Daoy (cell line): ENCODE results near the gene ZCCHC14. TPM values are rescaled to one million over a fixed set of nuclear protein-coding genes. Genes with fewer than 3 reads are reported as not detected.
A peak's percentile ranks its signal among the peaks of the same experiment; 100 is the strongest.

Experiments used
- DNase-seq: peaks from one replicate; pipeline ENCODE4 v3.0.0-alpha.2; 2015; ENCODE audit warnings: low read depth
- total RNA-seq: library from RNA; depleted of rRNA; stranded (reverse); fragments of >200 nt; shearing (Covaris generic); gene quantifications from 2 replicates; pipeline ENCODE4 v1.2.3, GENCODE V29; 2014

ZCCHC14 gene
- total RNA-seq, 1 experiment from 2014 or later, result 4.2 TPM

DNA sequence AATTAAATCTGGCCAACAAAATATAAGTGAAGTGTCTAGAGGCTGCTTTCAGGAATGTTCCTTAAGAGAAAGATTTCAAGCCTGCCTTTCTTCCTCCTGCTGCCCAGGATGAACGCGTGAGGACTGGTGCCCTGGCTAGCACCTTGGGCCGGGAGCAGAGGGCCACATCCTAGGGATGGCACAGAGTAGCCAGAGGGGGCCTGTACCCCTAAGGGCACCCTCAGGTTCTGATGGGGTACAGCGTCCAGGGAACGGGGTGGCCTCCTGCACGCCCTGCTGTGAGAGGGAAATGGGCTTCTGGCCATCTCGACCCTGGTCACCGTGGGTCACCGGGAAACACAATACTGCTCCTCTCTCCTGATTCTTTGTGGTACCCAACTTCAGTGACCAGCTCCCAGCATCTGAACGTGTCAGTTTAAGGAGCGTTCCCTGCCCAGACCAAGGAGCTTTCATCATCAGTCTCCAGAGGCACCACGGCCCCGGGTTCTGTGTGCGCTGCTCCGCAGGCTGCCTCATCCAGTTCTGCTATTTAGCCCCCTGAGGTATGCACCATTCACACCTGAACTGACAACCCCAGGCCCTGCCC is 60.4 kb downstream of the ZCCHC14 start:
- no peak for DNase-seq

DNA sequence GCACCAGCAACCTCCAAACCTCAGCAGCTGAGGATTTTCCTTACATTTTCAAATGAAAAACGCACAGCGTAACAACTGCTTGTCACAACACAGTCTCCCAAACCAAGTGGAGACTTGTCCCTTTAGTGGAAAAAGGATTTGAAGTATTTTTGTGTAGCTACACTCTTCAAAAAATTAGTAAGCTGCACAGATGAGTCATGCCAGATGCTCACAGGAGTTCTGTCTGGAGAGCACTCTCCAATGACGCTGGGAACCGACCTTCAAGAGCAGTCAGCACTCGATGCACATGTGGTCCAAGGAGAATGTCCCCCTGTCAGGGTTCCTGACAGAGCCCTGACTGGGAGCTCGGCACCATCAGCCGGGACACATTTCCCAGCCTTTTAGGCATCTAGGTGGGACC is 60.9 kb downstream of the ZCCHC14 start:
- DNase-seq, result peak; percentile 53

DNA sequence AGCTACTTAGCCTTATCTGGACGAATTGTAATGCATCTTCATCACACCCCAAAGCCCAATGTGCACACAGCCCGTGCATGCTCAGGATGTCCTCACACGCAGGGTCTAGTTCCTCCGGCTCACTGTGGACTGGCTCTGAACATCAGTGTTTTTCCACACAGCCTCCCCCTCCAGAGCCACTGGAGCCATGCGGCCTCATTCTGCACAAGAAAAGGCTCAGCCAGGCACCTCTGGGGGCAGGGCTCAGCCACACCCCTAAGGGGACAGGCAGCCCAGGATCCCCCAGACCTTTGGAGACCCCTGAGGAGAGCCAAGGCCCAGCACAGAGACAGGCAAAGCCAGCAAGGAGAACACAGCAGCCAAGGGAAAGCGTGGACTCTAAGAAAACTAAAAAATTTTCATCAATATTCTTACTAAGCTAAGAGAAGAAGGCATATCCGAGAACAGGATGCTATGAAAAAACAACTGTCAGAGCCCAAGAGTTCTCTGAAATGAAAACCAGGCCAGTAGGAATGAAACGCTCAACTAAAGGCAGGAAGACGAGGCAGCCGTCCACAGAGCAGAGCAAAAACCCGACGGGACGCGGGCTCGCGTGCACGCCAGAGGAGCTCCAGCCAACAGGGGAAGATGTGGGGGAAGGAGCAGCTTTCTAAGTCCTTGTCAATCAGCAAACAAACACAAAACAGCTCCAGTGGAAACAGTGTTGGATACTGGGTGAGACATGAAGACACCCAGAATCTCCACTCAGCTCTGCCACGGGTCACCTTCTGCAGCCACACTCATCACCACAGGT is 66.2 kb downstream of the ZCCHC14 start:
- no peak for DNase-seq

DNA sequence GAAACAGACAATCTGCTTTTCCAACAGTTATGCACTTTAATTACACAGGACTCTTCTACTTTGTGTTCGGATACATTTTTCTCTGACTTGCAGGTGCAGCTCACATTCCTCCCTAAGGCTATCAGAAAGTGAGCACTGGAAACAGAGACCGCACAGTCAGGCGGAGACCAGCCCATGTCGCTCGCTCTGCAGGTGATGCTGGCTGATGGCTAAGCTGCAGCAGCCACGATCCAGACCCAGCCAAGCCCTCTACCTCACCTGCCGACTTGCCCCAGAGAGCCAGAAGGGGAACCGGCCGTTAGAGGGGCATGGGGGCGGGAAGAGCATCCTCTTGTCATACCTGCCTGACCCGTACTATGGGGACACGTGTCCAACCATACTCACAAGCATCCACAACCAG is 66.9 kb downstream of the ZCCHC14 start:
- no peak for DNase-seq

DNA sequence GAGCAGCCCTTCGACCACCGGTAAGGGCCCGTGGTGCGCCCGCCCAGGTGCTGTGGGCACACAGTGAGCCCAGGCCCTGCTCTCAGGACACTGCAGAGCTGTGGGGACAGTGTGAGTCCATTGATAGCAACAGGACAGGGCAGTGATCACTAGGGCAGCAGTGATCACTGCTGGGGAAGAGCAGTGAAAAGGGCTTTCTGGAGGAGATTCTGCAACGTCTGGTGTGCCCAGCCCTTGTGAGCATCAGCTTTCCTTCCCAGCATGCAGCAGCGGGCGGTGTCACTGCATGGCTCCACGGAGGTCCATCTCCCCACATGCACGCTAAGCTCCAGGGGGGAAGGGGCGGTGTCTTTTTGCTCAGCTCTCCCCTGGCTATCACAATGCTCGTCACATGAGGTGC is 68.6 kb downstream of the ZCCHC14 start:
- DNase-seq, result no peak

DNA sequence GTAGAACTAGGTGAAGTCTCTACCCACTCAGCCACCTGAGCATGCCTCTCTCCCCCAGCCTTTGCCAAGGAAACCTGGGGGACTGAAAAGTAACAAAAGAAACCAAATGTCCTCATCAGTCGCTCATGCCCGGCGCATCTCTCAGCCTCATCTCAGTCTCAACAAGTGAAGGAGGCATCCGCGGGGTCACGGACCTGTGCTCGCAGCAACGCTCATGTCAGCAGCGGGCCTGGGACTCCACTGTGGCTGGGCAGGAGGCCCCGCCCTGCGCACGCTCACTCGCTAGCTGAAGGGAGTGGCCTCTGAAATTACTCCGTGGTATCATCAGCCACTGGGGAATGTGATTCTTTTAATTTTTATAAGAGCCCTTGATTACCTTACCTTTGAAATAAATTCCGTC is 69.4 kb downstream of the ZCCHC14 start:
- no peak for DNase-seq

DNA sequence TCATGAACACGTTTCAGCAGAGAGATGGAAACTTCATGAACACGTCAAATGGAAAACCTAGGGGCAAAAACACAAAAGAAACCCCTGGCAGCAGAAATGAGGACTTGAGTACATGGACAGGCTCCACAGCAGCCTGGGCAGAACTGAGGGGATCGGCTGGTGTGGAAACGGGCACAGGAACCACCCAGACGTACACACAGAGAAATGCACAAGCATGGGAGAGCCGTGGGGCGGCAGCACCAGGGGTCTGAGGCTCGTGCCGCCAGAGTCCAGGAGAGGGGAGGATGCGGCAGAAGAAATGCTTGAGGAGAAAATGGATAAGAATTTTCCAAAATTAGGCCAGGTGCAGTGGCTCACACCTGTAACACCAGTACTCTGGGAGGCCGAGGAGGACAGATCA is 70.7 kb downstream of the ZCCHC14 start:
- no peak for DNase-seq

DNA sequence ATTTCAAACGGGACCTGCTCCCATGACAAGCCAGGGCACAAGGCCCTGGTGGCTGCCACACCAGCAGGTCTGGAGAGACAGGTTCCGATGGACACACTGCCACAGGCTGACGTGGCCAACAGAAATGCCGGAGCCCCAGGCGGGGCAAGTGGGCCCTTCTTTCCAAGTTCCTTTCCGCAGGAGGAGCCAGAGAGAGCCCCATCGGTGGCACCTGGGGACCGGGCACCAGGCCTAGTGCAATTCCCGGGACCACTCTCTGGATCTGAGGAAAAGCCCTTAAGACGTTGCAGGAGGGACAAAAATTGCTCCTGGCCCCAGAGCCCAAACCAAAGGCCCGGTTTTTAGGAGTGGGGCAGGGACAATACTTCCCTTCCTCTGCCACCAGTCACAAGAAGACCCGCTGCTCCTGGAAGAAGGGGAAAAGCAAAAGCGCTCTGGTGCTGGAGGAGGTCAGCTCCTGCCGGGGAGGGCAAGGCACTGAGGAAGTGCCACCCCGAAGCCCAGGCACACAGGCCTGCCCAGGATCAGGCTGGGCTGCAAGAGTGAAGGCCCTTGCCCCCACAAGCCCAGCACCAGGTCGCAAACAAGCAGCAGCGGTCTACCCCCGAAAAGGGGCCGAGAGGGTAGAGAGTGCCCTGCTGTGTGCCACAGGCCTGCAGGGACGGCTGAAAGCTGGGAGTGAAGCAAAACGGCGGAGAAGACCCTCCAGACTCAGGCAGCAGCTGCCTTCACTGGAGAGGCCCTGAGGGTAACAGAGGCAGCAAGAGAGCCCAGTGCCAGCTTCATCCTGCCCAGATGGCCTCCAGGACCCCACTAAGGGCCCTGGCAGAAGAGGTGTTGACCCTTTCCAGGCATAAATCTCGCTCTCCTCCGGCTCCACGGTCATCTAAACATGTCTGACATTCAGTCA is 71.6 kb downstream of the ZCCHC14 start:
- no peak for DNase-seq

DNA sequence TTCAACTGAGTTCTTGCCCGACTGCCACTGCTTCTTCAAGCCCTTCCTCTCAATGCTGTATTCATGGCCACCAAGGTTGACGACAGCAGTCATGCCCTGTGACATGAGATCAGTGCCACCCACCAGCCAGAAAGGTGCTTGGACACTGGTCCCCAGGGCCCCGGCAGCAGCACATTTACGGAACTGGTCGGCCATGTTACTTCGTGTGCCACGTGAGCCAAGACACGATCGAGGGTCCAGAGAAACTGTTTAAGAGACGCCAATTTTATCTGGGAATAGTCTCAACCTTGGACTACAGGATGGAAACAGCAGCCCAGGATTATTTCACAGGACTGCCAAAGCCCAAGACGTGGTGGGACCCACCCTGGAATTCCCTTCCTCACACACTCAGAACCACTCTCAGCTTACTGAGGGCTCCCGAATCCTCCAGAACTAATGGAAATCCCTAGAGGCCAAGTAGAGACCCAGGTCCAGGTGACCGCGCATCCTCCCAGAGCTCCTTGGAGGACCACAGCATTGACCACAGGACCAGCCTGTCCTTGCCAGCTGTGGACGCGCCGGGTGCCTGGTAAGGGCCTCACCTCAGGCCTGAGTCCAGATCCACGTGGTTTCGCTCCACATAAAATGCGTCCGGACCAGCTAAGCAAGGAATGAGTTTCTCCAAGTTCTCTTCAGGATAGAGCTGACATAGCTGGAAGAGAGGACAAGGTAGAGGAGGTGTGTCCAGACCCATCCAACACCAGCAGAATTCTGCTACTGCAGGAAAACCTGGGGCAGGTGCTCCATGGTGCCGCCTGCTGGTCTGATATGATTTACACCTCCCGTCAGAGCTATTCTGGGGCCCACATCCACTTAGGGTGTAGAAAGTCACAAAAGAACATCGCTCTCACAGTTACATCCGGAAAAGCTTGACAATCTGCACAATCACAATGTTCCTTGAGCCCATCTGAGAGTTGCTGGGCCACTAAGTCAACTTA is 72.5 kb downstream of the ZCCHC14 start:
- no peak for DNase-seq

DNA sequence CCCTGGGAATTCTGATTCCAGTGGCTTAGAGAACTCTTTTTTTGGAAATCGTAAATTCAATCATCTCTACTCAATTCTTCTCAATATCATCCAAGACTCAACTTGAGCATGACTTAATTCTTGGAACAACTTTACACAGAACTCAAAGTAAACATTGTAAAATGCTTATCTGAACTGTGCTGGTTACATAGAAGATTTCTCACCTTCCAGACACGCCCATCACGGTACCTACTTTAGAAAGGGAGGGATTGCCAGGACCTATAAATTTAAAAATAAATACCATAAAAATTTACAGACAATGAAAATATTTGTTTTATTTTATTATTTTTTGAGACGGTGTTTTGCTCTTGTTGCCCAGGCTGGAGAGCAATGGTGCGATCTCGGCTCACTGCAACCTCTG is 74.2 kb downstream of the ZCCHC14 start:
- DNase-seq, result no peak

DNA sequence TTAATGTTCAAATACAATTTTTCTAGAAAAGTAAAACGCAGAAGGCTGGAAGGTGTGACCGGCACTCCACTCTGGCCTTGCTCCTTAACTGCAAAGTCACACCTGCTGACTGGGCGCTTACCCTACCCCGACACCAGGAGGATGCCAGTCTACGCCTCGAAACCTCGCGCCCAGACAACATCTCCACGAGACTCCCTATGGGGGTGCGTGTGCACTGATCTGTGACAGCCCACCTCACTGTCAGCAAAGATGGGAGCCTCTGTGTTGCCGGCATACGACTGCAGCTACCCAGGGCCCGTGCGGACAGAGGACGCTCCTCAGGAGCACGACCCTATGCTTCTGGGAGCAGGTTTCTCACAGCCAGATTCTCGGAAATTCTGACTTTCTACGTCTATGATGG is 74.6 kb downstream of the ZCCHC14 start:
- DNase-seq, result no peak

DNA sequence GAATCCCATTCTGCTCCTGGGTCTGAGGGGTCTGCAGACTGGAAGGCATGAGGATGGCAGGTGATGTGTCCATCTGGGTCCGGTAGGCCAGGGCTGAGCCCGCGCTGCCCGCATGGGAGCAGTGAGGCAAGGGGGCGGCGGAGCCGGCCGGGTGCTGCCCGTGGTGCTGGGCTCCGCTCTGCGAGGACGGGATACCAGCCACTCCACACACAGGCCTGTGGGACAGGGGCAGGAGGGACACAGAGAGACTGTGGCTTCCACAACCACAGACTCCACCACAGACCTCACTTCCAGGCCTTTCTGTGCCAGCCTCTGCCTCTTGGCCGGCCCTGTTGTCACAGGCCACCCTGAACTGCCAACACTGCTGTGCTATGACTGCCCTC is 75.3 kb downstream of the ZCCHC14 start:
- no peak for DNase-seq

DNA sequence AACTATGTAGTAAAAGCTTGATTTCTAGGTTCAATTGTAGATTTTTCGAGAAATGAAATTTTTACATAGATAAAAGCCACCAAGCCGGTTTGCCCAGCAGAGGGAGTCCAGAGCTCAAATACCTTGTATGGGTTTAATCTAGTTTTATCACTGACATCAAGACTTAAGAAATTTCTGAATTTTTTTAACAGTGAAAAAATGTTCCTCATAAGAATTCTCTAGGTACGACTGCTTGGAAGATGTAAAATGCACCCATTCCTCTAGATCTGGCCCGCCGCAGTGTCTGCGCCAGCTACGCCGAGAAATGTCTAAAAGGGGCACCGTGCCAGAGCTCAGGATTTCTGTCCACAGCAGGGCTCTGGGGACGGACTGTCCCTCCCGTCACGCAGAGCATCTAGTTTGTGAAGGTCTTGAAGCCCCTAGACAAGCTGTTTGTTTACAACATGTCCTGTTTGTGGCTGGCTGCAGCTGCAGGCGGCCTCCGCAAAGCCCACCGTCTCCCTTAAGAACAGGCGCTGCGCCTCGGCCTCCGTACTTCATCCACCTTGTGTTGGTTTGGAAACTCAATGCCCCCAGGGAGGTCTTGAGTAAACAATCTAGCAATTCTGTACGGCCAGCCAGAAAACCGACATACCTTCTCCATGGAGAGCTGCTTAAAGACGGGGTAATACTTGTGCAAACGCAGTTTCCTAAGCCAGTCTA is 75.8 kb downstream of the ZCCHC14 start:
- no peak for DNase-seq

DNA sequence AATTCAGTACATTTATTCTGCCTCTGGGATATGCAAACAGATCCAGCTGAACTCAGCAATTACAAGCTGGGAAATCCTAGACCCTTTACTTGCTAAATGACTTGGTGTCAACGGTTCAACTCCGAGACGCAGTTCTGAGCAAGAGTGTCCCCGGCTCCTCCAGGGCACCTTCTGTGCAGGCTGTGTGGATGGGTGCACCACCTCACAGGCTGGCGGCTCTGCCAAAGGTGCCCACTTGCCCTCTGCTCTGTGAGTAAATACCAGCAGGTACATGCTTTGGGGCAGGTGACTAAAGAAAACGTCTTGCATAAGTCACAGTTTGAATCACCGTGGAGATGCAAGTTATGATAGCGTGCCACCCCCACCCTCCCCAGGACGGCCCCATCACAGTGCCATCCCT is 77.4 kb downstream of the ZCCHC14 start:
- DNase-seq, result no peak

DNA sequence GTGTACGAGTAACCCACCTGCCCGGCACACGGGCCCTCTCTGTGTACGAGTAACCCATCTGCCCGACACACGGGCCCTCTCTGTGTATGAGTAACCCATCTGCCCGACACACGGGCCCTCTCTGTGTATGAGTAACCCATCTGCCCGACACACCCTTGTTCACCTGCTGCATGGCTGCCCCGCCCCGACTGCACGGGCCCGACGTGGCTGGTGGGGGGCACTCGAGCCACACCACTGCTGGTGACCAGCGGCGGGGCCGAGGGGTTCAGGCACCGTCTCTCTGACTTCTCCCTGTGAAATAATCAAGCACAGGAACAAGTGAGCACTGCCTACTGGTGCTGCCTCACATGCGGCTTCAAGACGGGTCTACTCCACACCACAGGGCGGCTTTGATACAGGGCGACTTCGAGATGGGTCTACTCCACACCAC is 78.6 kb downstream of the ZCCHC14 start:
- no peak for DNase-seq

DNA sequence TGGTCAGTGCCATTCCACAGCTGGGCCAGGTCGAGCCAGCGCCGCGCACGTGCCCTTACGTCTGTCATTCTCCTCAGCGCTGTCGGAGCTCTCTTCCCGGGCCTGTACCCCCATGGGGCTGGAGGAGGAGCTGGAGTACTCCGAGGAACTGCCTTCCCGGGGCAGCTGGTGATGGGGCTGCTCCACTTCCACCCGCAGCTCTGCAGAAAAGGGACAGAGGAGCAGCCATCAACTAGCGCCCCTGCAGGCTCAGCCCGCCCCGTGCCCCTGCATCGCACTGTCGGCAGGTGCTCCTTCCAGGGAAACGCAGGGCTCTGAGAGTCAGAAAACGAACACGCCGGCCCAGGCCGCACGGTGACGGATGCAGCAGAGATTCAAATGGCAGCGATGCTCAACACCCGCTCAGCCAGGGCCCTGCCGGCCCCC is 79.8 kb downstream of the ZCCHC14 start:
- no peak for DNase-seq

DNA sequence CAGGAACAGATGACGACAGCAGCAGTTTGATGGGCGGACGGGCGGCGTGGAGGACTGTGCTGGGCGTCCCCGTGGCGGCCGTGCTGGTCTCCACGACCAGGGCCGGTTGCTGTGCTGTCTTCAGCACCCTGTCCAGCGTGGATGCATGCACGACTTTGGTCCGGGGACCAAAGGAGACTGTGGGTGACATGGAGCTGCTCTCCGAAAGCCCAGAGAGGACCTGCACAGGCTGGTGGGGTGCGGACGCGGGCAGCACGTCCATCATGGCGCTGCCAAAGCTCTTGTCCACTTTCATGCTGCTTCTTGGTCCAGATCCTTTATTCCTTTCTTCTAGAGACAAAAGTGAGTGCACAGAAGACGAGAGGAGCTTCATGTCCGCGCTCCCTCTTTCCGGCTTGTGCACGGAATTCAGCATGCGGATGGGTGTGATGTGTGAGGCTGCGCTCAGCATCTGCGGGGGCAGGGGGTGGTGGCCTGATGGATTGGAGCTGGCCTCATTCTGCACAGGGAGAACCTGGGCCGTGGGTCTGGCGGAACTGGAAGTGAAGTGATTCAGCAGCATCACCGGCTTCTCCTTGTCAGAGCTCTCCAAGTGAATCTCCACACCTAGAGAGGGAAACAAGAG is 80.3 kb downstream of the ZCCHC14 start:
- no peak for DNase-seq

DNA sequence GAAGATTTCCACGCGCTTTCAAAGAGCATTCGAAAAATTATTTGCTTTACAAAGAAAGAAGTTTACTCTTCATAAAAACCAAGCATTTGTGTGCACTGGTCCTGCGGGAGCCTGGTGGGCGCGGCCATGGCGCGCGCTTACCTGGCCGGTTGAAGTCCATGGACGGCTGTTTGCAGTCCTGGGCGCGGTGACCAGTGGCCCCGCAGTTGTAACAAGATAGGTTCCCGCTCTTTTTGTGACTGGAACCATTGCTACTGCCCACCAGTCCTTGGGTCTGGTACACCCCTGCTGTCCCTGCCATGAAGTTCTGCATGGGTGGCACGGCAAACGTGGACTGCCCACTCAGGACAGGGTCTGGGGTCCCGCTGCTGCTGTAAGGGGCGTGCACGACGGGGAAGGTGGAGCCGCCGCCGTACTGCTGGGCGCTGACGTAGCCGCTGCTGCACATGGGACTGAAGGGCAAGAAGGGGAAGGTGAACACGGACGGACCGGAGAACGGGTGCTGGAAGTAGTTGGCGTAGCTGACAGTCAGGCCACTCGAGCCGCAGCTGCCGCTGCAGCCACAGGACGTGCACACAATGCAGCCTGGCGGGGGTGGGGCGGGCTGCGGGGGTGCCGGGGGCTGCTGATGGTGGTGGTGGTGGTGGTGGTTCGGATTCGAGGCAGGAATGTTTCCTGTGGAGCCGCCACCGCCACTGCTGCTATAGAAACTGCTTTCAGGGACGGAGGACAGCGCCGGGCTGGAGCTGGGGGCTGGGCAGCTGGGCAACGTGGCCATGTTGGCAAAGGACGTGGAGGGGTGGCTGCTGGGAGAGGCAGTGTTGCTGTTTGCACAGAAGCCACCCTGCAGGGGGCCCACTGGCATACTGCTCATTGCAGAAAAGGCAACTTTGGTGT is 81.2 kb downstream of the ZCCHC14 start:
- DNase-seq, result no peak

DNA sequence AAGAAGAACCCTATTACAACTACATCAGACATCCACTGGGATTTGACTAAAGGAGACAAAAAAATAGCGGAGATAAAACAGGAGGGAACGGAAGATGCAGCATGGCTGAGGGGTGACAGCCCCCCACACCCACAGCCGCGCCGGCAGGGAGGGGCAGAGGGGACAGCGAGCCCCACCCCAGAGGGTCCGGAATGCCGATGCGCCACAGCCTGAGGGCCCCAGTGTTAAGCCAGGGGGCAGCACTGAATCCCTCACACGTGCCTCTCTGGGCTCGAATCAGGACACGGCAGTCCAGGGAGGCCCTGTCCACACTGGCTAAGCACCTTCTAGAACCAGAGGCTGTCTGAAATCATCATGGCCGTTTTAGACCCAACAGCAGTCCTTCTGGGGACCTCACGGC is 81.9 kb downstream of the ZCCHC14 start:
- DNase-seq, result no peak
